Thyroid gland (tissue), 4 donors: ENCODE data around the gene TMEM119.

Experiments used
- POLR2A ChIP-seq, 2 donors: fragments of 450-650 bp; IDR thresholded peaks; one replicate each; pipeline ENCODE4 v1.6.1; 2017; ENCODE audit warnings: antibody characterized with exemption in 2 of 2, mild to moderate bottlenecking in 2 of 2, moderate library complexity in 1 of 2
- TF ChIP-seq, protein P1 (sequence below), 6 experiments: fragments of 200-600 bp in 3 of 6; fragments of 450-650 bp in 3 of 6; sonication (generic) in 3 of 6; IDR thresholded peaks; one replicate each; pipeline ENCODE4 v1.5.1; 2016 to 2019; ENCODE audit warnings: antibody characterized with exemption in 6 of 6, mild to moderate bottlenecking in 2 of 6, inconsistent platforms in 1 of 6, moderate library complexity in 1 of 6

DNA sequence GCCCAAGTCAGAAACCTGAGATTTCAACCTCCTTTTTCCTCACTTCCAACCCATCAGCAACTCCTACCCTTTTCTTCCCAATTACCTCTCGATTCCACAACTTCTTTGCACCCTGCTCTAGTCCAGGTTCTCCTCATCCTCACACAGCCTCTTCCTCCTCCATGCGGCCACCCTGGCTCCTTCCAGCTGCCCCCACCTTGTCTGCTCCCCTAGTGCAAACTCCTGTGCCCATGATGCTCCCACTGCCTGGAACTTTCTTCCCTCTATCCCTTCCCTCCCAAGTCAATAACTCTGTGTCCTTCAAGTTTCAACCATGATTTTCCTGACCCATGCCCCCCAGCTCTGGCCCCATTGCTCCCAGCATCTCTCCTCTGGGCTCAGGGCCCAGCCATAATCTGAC is 18.5 kb upstream of the TMEM119 start:
- TF ChIP-seq, protein P1, sequence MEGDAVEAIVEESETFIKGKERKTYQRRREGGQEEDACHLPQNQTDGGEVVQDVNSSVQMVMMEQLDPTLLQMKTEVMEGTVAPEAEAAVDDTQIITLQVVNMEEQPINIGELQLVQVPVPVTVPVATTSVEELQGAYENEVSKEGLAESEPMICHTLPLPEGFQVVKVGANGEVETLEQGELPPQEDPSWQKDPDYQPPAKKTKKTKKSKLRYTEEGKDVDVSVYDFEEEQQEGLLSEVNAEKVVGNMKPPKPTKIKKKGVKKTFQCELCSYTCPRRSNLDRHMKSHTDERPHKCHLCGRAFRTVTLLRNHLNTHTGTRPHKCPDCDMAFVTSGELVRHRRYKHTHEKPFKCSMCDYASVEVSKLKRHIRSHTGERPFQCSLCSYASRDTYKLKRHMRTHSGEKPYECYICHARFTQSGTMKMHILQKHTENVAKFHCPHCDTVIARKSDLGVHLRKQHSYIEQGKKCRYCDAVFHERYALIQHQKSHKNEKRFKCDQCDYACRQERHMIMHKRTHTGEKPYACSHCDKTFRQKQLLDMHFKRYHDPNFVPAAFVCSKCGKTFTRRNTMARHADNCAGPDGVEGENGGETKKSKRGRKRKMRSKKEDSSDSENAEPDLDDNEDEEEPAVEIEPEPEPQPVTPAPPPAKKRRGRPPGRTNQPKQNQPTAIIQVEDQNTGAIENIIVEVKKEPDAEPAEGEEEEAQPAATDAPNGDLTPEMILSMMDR (IDR thresholded peaks at IDR 0.05): no peak
- no peak for TF ChIP-seq POLR2A (IDR thresholded peaks at IDR 0.05)
